Brain microvascular endothelial cell (primary cell): Measurements from ENCODE around the gene S100A5.

ENCODE experiments used
- DNase-seq: peaks from one replicate; pipeline ENCODE4 v3.0.0-alpha.2; 2020
- H3K27ac ChIP-seq: fragments of 250-450 bp; sonication (Bioruptor Pico); 2 replicates; pipeline ENCODE4 v1.5.1; 2020; ENCODE audit warnings: mild to moderate bottlenecking, moderate library complexity
- H3K27me3 ChIP-seq: fragments of 250-450 bp; sonication (Bioruptor Pico); replicated peaks from 2 replicates; pipeline ENCODE4 v1.5.1; 2020; ENCODE audit warnings: mild to moderate bottlenecking
- H3K36me3 ChIP-seq: fragments of 250-450 bp; sonication (Bioruptor Pico); replicated peaks from 2 replicates; pipeline ENCODE4 v1.5.1; 2020; ENCODE audit warnings: mild to moderate bottlenecking
- H3K4me3 ChIP-seq: 2 replicates; pipeline ENCODE4 v1.5.1; 2011; ENCODE audit warnings: low read depth, mild to moderate bottlenecking, control low read depth, low read length, moderate library complexity
- in situ Hi-C: cut with HindIII; loops from 2 replicates; pipeline ENCODE4 v1.10.0; 2017; ENCODE audit warnings: low sequenced_read_pairs, low pct_ligation_motif_present
- TF ChIP-seq, protein P1 (sequence below): IDR thresholded peaks from 2 replicates; pipeline ENCODE4 v1.5.1; 2011; ENCODE audit warnings: low read depth, mild to moderate bottlenecking, moderate library complexity, low read length, control low read depth, inconsistent platforms; ENCODE audit errors: missing control alignments

Gene S100A5

GRCh38 chr1:153495536-153495935, 45.2 kb downstream of the S100A5 start:
- in situ Hi-C loops, result loop anchor here (25.0 kb wide), 1 partner anchor 133 kb away; the partner anchor contains the start of gene S100A9
- DNase-seq, result no peak
- H3K27me3 ChIP-seq, result peaks cover 4% of the 10 kb centered on the region
- H3K27ac ChIP-seq, result no peak overlapping the region
- TF ChIP-seq, protein P1, sequence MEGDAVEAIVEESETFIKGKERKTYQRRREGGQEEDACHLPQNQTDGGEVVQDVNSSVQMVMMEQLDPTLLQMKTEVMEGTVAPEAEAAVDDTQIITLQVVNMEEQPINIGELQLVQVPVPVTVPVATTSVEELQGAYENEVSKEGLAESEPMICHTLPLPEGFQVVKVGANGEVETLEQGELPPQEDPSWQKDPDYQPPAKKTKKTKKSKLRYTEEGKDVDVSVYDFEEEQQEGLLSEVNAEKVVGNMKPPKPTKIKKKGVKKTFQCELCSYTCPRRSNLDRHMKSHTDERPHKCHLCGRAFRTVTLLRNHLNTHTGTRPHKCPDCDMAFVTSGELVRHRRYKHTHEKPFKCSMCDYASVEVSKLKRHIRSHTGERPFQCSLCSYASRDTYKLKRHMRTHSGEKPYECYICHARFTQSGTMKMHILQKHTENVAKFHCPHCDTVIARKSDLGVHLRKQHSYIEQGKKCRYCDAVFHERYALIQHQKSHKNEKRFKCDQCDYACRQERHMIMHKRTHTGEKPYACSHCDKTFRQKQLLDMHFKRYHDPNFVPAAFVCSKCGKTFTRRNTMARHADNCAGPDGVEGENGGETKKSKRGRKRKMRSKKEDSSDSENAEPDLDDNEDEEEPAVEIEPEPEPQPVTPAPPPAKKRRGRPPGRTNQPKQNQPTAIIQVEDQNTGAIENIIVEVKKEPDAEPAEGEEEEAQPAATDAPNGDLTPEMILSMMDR, result no peak
- no peak overlapping the region for H3K4me3 ChIP-seq
- no peaks in the 10 kb centered on the region for H3K36me3 ChIP-seq

GRCh38 chr1:153494976-153495535, 45.7 kb downstream of the S100A5 start:
- in situ Hi-C loops, result loop anchor here (25.0 kb wide), 1 partner anchor 133 kb away; the partner anchor contains the start of gene S100A9
- TF ChIP-seq, protein P1, result peak; percentile 97
- peak; percentile 52 for DNase-seq
- Histone ChIP-seq H3K27me3 (peaks cover 4% of the 10 kb centered on the region), H3K4me3 (no peak overlapping the region), H3K36me3 (no peaks in the 10 kb centered on the region), H3K27ac (no peak overlapping the region)

DNA sequence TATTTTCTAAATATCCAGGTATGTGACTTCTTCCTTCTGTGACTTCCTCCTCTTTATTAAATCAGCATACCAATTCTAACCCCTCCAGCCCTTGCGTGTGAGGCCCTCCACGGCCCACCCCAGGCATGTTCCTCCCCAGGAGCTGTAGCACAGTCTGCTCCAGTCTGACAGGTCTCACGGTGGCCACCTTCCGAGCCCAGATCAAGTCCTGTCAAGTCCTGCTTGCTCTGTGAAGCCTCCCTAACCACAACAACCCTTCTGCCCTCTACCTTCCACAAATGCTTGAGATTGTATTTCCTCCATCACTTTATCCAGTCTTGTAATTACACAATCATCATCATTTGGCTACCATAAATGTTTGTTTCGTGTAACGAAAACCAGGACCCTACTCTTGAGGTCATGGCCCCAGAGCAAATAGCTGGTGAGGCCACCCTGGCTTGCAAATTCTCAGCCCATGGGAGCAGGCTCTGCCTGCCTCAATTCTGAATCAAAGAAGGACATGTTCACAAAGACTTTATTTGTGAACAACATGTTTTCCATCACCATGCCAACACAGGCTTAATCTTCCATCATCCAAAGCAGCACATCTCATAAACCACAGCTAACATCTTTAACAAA, 47.3 kb downstream of the S100A5 start:
- Histone ChIP-seq H3K27me3 (no peaks in the 10 kb centered on the region), H3K27ac (no peak overlapping the region), H3K4me3 (no peak overlapping the region), H3K36me3 (no peaks in the 10 kb centered on the region)
- DNase-seq, result no peak
- TF ChIP-seq, protein P1, result no peak
- in situ Hi-C loops, result loop anchor here (25.0 kb wide), 1 partner anchor 131 kb away; the partner anchor contains the start of gene S100A9

DNA sequence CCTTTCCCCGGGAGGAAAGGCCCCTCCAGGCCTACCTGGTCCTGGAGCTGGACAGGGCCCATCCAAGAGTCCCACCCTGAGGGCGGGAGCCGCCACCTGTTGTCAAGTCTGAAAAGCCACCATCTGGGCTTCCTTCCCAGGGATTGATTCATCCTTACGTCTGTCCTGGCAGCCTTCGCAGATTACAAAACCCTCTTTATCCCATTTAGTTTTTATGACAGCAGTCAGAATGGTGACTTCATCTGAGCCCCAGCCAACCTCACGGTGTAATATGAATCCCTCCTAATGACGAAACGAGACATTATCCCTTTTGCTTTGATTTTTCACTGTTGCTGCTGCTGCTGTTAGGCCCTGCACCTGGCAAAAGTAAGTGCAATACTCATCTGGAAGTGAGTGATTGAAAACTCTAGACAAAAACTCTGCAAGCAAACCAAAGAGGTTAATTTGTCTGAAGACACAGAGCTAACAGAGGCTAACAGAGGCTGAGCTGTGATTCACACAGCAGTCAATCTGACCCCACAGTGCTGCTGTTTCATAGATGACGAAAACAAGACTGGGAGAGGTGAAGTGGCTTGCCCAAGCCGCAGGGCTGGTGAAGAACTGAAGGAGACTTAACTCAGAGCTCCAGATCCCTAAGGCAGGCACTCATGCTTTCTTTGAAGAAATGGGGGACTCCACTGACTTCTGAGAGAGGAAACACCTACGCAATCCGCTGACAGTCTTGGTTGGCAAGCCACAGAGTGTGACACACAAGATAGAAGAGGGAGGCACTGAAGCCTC, 50.3 kb downstream of the S100A5 start:
- Histone ChIP-seq H3K27me3 (no peaks in the 10 kb centered on the region), H3K36me3 (no peaks in the 10 kb centered on the region), H3K27ac (peak overlapping the region; percentile 58), H3K4me3 (no peak overlapping the region)
- DNase-seq, result peak; percentile 83
- TF ChIP-seq, protein P1, result no peak
- in situ Hi-C loops, result loop anchor here (25.0 kb wide), 1 partner anchor 128 kb away; the partner anchor contains the start of gene S100A9

- Histone ChIP-seq H3K36me3 (no peaks in the 10 kb centered on the region), H3K4me3 (no peak overlapping the region), H3K27me3 (no peaks in the 10 kb centered on the region), H3K27ac (no peak overlapping the region)
- in situ Hi-C loops, result loop anchor here (25.0 kb wide), 1 partner anchor 126 kb away; the partner anchor contains the start of gene S100A9
- no peak for DNase-seq
- TF ChIP-seq, protein P1, result no peak
Observed at GRCh38 chr1:153488731-153489130, 52.0 kb downstream of the S100A5 start.
